Endothelial cell of umbilical vein (primary cell): ENCODE data around the gene NEUROD1. TPM values are rescaled to one million over a fixed set of nuclear protein-coding genes. Genes with fewer than 3 reads are reported as not detected.

Experiments used
- BruUV-seq: library from RNA; stranded (reverse); fragments of 400-500 nt; replicated peaks from 2 replicates; lab custom pipeline; 2021; lab: Mats Ljungman, UMichigan
- CTCF ChIA-PET: fragments of 300-600, 350-600 bp; sonication (Branson Sonifier 250); formaldehyde crosslinking; loops from one replicate; lab custom pipeline; 2021; ENCODE audit warnings: antibody characterized with exemption, inconsistent platforms; lab: Charles Lee
- POLR2A ChIA-PET: fragments of 300-600, 350-600 bp; sonication (Branson Sonifier 250); formaldehyde crosslinking; loops from one replicate; lab custom pipeline; 2021; ENCODE audit warnings: antibody characterized with exemption, inconsistent platforms; lab: Charles Lee
- DNase-seq: peaks from one replicate; pipeline ENCODE4 v3.0.0-alpha.2; 2011; ENCODE audit warnings: low read depth, low spot score
- FAIRE-seq: peaks from 2 replicates; lab custom pipeline; 2011; peaks lifted over from hg19 to GRCh38; lab: Jason Lieb, UNC
- H2AFZ ChIP-seq: 2 replicates; pipeline ENCODE4 v1.6.0; 2012; ENCODE audit warnings: low read depth, low read length, control low read depth, inconsistent platforms
- H3K27ac ChIP-seq: 2 replicates; pipeline ENCODE4 v1.5.1; 2011; ENCODE audit warnings: low read depth, mild to moderate bottlenecking, control low read depth, low read length, moderate library complexity; ENCODE audit not compliant: insufficient read depth
- H3K27me3 ChIP-seq, 2 experiments: 2 replicates each; pipeline versions ENCODE4 v1.6.0 to v1.6.1; 2011; ENCODE audit warnings: low read length in 2 of 2, mixed read lengths in 1 of 2; ENCODE audit not compliant: control insufficient read depth in 2 of 2, insufficient read depth in 2 of 2
- H3K36me3 ChIP-seq, 2 experiments: 2 replicates in 1 of 2; 3 replicates in 1 of 2; pipeline ENCODE4 v1.5.1; 2011; ENCODE audit warnings: low read length in 2 of 2, mild to moderate bottlenecking in 1 of 2, moderate library complexity in 1 of 2; ENCODE audit not compliant: control insufficient read depth in 2 of 2, insufficient read depth in 2 of 2; ENCODE audit errors: extremely low read depth in 1 of 2
- H3K4me1 ChIP-seq: 3 replicates; pipeline ENCODE4 v1.5.1; 2011; ENCODE audit warnings: mild to moderate bottlenecking, low read length; ENCODE audit not compliant: control insufficient read depth, insufficient read depth; ENCODE audit errors: extremely low read depth
- H3K4me2 ChIP-seq: 2 replicates; pipeline ENCODE4 v1.6.1; 2011; ENCODE audit warnings: low read length, control low read depth, mixed read lengths; ENCODE audit not compliant: insufficient read depth
- H3K4me3 ChIP-seq, 3 experiments: fragments of 200-600 bp in 1 of 3; sonication (generic), shearing (Covaris generic) in 1 of 3; replicated peaks in 1 of 3; 2 replicates each; pipeline ENCODE4 v1.5.1; 2011 to 2016; ENCODE audit warnings: control low read depth in 3 of 3, low read length in 3 of 3, mild to moderate bottlenecking in 2 of 3, inconsistent platforms in 1 of 3, low read depth in 1 of 3, moderate library complexity in 1 of 3; ENCODE audit not compliant: insufficient read depth in 1 of 3
- H3K79me2 ChIP-seq: 2 replicates; pipeline ENCODE4 v1.6.0; 2012; ENCODE audit warnings: low read length, inconsistent platforms; ENCODE audit not compliant: control insufficient read depth, insufficient read depth
- H3K9ac ChIP-seq: replicated peaks from 2 replicates; pipeline ENCODE3; 2011; ENCODE audit warnings: low read length, control low read depth; ENCODE audit not compliant: insufficient read depth; ENCODE audit errors: extremely low read depth
- H3K9me1 ChIP-seq: replicated peaks from 3 replicates; pipeline ENCODE4 v1.6.0; 2011; ENCODE audit warnings: mild to moderate bottlenecking, low read length; ENCODE audit not compliant: control insufficient read depth, insufficient read depth; ENCODE audit errors: extremely low read depth
- H3K9me3 ChIP-seq: replicated peaks from 2 replicates; pipeline ENCODE4 v1.5.1; 2012; ENCODE audit warnings: low read length, inconsistent platforms; ENCODE audit not compliant: control insufficient read depth, insufficient read depth
- H4K20me1 ChIP-seq: replicated peaks from 2 replicates; pipeline ENCODE3; 2011; ENCODE audit warnings: mild to moderate bottlenecking, low read length; ENCODE audit not compliant: control insufficient read depth, insufficient read depth; ENCODE audit errors: extremely low read depth
- EZH2 ChIP-seq: IDR thresholded peaks from 2 replicates; pipeline ENCODE4 v1.6.1; 2012; ENCODE audit warnings: borderline replicate concordance, low read depth, mild to moderate bottlenecking, moderate library complexity, low read length, inconsistent platforms; ENCODE audit not compliant: severe bottlenecking
- FOS ChIP-seq: IDR thresholded peaks from 2 replicates; pipeline ENCODE4 v1.6.1; 2011; ENCODE audit warnings: mild to moderate bottlenecking, low read length, moderate library complexity, borderline replicate concordance; ENCODE audit not compliant: insufficient read depth
- GATA2 ChIP-seq: IDR thresholded peaks from 2 replicates; pipeline ENCODE4 v1.7.0; 2011; ENCODE audit warnings: low read depth, mild to moderate bottlenecking, moderate library complexity, mixed read lengths, low read length; ENCODE audit not compliant: insufficient read length, insufficient read depth
- JUN ChIP-seq: IDR thresholded peaks from 2 replicates; pipeline ENCODE4 v1.6.1; 2011; ENCODE audit warnings: borderline replicate concordance, low read depth; ENCODE audit not compliant: insufficient read length, insufficient read depth
- MYC ChIP-seq: IDR thresholded peaks from one replicate; pipeline ENCODE4 v1.6.1; 2011; ENCODE audit warnings: mild to moderate bottlenecking, low read depth, low read length
- POLR2A ChIP-seq: IDR thresholded peaks from 2 replicates; pipeline ENCODE4 v1.6.1; 2012; ENCODE audit warnings: low read depth, mild to moderate bottlenecking, control low read depth, low read length
- POLR2AphosphoS5 ChIP-seq: IDR thresholded peaks from 2 replicates; pipeline ENCODE4 v1.6.1; 2012; ENCODE audit warnings: low read depth, mild to moderate bottlenecking, control low read depth, low read length, moderate library complexity; ENCODE audit not compliant: insufficient read depth
- dilution Hi-C: fragments of 300-500 bp; cut with MboI; formaldehyde crosslinking; loops from one replicate; pipeline ENCODE4 v1.15.0; 2019; ENCODE audit warnings: low sequenced_read_pairs; ENCODE audit not compliant: extremely low pct_ligation_motif_present
- intact Hi-C: fragments of 100-400 bp; cut with micrococcal nuclease; formaldehyde crosslinking; loops from one replicate; pipeline ENCODE4 v1.10.0; 2022
- polyA plus RNA-seq, 4 experiments: library from polyadenylated mRNA; depleted of rRNA in 3 of 4; stranded (reverse) in 3 of 4; unstranded in 1 of 4; fragments of >200 nt; gene quantifications; 2 replicates each; pipeline versions ENCODE4 v1.2.1 to v1.2.3, GENCODE V29; 2011 to 2012; ENCODE audit warnings: missing spikeins in 1 of 4
- total RNA-seq: library from RNA; stranded (reverse); gene quantifications from 2 replicates; pipeline ENCODE4 v1.2.3, GENCODE V29; 2021
- TF ChIP-seq, protein P1 (sequence below), 2 donors: IDR thresholded peaks; 1 replicate in 1 of 2; 2 replicates in 1 of 2; pipeline ENCODE4 v1.5.1; 2011; ENCODE audit warnings: low read length in 2 of 2, mild to moderate bottlenecking in 2 of 2, moderate library complexity in 2 of 2, control low read depth in 1 of 2, inconsistent platforms in 1 of 2, low read depth in 1 of 2; ENCODE audit not compliant: insufficient read depth in 1 of 2; ENCODE audit errors: extremely low read depth in 1 of 2
- TF ChIP-seq, protein P2 (sequence below): IDR thresholded peaks from 2 replicates; pipeline ENCODE4 v1.6.1; 2011; ENCODE audit not compliant: insufficient read depth, insufficient read length

The NEUROD1 gene
- total and polyA plus RNA-seq, 2 donors (not counting 3 experiments of a cell fraction or from before 2014, with no cell fraction given): not detected

DNA sequence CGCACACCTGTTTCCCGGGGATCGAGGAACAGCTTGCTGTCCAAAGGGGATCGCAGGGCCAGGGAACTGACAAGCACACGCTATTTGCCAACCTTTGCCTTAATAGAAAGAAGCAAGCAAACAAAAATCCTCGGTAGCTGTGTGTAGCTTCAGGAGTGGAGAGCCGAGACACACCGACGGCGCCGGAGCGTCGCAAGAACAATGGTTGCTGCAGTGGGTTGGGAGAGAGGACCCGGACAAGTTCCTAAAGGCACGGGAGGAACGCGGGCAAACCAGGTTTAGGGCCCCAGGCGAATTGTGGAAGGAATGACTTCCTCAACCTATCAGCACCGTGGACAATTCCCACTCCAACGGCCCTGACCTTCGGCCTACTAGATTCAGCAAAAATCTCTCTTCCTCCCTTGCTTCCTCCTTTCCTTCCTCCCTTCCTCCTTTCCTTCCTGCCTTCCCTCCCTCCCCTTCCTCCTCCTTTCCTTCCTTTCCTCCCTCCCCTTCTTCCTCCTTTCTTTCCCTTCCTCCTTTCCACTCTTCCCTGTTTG is 4.9 kb upstream of the NEUROD1 start:
- Histone ChIP-seq H3K27ac (no peak overlapping the region), H3K4me3 (no peak overlapping the region), H3K9me3 (no peaks in the 10 kb centered on the region), H3K9me1 (no peaks in the 10 kb centered on the region), H3K36me3 (no peaks in the 10 kb centered on the region), H3K4me1 (no peaks in the 10 kb centered on the region), H2AFZ (no peak overlapping the region), H3K79me2 (no peaks in the 10 kb centered on the region), H4K20me1 (no peaks in the 10 kb centered on the region), H3K9ac (no peak overlapping the region), H3K4me2 (no peak overlapping the region), H3K27me3 (peaks cover 50 to 74% of the 10 kb centered on the region in 2 experiments)
- intact Hi-C loops (no loop called here), dilution Hi-C loops (no loop called here)
- DNase-seq (no peak), FAIRE-seq (no peak)
- ChIA-PET CTCF (interaction anchor here (0.9 to 1.4 kb wide), 2 partner anchors 9 to 30 kb away, joined by 3 to 6 read pairs; no protein-coding TSS in a partner anchor), POLR2A (no interaction called here)
- TF ChIP-seq EZH2 (no peak), POLR2AphosphoS5 (no peak), MYC (no peak), JUN (no peak), FOS (no peak), GATA2 (no peak), POLR2A (no peak)
- TF ChIP-seq, protein P1, sequence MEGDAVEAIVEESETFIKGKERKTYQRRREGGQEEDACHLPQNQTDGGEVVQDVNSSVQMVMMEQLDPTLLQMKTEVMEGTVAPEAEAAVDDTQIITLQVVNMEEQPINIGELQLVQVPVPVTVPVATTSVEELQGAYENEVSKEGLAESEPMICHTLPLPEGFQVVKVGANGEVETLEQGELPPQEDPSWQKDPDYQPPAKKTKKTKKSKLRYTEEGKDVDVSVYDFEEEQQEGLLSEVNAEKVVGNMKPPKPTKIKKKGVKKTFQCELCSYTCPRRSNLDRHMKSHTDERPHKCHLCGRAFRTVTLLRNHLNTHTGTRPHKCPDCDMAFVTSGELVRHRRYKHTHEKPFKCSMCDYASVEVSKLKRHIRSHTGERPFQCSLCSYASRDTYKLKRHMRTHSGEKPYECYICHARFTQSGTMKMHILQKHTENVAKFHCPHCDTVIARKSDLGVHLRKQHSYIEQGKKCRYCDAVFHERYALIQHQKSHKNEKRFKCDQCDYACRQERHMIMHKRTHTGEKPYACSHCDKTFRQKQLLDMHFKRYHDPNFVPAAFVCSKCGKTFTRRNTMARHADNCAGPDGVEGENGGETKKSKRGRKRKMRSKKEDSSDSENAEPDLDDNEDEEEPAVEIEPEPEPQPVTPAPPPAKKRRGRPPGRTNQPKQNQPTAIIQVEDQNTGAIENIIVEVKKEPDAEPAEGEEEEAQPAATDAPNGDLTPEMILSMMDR (IDR thresholded peaks at IDR 0.05; ENCODE audit: extremely low read depth in 1 of 2, insufficient read depth in 1 of 2, low read depth in 1 of 2, low read length in 2 of 2): no peak
- TF ChIP-seq, protein P2, sequence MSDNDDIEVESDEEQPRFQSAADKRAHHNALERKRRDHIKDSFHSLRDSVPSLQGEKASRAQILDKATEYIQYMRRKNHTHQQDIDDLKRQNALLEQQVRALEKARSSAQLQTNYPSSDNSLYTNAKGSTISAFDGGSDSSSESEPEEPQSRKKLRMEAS: no peak
- no TSS peak for BruUV-seq
